Smooth muscle cell of the brain vasculature (primary cell): ENCODE results near the gene GPR132.

Source experiments
- DNase-seq: peaks from one replicate; pipeline ENCODE4 v3.0.0-alpha.2; 2012; ENCODE audit warnings: low read depth, low spot score

Gene GPR132

GRCh38 chr14:105020815-105021655 is 44.2 kb downstream of the GPR132 start, which contains the start of gene CDCA4:
Gene CDCA4, minus strand, starts transcription at chr14:105021083. Its CDS starts 9,154 bp downstream, at chr14:105011929.
- peak; percentile 94 for DNase-seq

DNA sequence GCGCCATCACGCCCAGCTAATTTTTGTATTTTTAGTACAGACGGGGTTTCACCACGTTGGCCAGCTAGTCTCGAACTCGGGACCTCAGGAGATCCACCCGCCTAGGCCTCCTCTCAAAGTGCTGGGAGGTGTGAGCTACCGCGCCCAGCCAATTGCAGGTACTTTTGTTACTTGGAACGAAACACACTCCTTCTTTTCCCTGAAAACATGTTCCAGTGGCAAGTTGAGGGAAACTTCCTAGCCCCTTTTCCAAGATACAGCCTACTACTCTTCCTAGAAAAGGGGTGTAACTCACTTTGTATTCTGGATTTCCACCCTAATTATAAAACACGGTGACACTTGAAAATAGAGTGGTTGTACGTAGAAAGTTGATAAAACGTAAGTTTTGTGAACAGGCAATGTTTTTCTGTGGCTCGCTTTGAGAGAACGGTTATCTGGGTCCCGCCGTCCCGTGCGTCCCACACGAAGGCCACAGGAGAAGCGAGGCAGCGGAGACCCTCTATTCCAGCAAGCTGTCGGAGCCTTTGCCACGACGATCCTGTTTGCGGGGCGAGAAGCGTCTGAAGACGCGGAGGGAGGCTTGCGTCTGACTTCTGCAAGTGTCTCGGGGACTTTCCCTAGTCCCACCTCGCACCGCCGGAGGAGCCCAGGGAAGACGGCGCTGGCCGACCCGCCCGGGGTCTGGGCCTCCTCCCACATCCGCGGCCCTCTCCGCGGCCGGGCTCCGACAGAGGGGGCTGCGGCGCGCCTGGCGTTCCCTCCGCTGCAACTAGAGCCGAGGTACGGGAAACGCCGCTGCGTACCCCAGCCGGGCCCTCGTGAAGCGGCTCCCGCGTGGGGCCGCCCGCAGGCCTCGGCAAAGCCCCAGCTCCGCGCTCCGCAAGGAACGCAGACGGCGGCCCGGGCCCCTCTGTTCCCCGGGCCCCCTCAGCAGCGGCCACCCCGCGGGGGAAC is 45.1 kb downstream of the GPR132 start:
- DNase-seq: no peak

GRCh38 chr14:105018414-105018813 is 46.8 kb downstream of the GPR132 start:
- no peak for DNase-seq

DNA sequence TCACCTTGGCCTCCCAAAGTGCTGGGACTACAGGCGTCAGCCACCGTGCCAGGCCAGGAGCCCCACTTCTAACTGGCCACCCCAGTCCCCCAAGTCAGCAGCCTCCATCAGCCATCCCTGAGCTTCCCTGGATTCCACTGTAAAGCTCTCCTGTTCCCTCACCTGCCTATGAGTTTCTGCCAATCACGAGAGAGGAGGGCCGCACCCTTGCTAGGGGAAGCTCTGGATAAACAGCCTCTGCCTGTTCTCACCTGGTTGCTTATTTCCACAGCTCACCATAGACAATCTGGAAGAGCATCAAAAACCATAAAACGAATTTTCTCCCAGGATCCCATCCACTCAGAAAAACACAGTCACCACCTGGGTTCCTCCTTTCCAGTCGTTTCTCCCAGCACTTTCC is 49.3 kb downstream of the GPR132 start:
- DNase-seq: no peak

GRCh38 chr14:105015242-105015641 is 50.0 kb downstream of the GPR132 start:
- no peak for DNase-seq

DNA sequence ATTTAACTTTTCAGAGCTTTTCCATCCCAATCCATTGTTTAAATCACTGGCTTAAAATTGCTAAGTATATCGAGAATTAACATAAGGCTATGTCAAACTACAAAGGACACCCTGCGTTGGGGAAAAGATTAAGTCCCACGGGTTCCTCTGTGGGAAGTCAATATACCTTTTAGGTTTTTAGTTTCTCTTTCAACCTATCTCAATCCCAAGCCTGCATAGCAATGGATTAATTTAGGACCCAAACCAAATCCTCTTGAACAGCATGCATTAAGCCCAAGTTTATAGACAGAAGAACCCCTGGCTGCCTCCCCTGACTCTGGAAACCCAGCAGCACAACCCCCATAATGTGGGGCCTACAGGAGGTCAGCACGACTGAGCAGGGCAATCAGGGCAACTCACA is 50.6 kb downstream of the GPR132 start:
- no peak for DNase-seq

DNA sequence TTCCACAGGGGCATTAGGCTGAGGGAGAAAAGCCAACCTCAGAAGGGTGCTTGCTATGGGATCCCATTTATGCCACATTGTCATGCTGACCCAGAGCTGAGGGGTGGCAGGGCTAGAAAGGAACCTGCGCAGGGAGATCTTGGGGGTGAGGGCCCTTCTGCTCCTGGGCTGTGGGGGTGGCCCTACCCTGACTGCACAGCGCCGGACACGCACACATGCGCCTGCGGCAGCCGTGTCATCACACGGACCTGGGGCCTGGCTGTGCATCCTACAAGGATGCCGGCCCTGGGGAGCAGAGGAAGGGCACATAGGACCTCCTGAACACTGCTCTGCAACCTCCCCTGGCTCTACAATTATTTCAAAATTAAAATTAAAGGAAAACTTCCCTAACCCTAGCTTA is 51.2 kb downstream of the GPR132 start:
- DNase-seq: no peak

- no peak for DNase-seq
Observed at GRCh38 chr14:105013150-105013785, 52.0 kb downstream of the GPR132 start.

GRCh38 chr14:105012171-105012985 is 52.9 kb downstream of the GPR132 start:
- DNase-seq: no peak

DNA sequence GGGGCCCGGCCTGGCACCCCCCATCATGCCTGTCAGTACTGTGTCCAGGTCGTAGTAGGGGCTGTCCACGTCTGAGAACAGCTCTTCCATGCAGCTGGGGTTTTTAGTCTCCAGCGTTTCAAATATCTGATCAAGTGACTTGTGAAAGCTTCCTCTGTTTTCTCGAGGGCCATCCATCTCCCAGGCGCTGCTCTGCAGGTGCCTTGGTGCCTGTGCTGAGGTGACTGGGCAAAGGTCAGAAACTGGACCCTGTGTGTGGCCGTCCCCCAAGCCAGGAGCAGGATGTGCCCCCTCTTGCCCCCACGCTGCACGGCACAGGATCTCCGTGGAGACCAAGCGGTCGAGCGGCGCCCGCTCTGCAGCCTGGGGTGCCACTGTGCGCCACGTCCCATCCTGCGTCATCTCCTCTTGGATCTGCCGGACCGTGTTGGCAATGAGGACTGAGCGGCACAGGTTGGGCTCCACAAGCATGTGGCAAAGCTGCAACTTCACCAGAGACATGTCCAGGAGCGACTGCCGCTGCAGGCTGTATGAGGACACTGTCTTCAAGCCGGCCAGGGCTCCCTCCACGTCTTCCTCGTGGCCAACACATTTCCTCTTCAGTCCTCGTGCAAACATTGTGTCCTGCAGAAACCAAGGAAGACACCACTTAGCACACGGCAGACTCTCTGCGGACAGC is 53.8 kb downstream of the GPR132 start:
- no peak for DNase-seq

DNA sequence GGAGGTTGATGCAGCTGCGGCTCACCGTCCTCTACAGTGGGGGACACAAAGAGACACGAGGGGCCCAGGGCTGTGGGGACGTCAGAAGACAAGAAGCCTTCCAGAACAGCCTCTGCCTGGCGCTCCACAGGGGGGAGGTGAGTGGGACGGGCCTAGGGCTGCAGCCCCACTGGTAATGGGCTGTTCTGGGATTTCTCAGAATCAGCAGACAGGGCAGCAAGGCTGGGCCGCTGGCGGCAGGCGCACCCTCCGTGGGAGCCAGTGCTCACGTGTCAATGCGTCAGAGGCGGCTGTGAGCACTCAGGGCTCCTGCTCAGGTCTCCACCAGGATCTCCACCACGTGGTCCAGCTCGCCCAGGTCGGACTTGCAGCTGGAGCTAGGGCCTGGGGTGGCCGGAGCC is 54.3 kb downstream of the GPR132 start:
- DNase-seq: no peak

- no peak for DNase-seq
Observed at GRCh38 chr14:105010106-105010505, 55.1 kb downstream of the GPR132 start.

DNA sequence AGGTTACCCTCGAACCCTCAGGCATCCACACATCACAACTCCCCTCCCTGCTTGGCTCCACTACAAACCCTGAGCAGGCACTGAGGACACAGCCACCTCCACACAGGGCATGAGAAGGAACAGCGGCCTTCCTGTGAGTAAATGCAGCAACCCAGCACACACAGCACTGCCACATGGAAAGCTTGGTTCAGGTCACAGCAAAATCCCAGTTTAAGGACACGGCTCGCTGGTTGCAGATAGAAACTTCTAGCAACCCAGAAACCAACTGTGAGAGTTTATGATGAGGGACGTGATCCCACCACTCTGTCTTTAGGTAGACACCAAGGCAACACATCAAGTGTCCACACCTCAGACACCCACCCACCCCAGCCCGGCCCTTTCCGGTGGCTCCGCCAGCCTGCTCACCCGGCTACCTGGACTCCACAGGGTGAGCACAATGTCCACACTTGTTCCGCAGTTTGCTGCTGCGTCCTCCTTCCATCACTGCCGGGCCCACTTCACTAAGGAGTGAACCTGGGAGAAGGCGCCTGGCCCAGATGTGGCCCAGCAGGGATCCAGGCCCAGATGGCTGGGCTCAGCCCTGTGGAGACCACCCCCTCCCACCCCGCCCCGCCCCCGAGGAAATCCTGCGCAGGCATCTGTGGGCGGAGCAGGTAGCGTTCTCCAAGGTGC is 57.5 kb downstream of the GPR132 start:
- DNase-seq: no peak

DNA sequence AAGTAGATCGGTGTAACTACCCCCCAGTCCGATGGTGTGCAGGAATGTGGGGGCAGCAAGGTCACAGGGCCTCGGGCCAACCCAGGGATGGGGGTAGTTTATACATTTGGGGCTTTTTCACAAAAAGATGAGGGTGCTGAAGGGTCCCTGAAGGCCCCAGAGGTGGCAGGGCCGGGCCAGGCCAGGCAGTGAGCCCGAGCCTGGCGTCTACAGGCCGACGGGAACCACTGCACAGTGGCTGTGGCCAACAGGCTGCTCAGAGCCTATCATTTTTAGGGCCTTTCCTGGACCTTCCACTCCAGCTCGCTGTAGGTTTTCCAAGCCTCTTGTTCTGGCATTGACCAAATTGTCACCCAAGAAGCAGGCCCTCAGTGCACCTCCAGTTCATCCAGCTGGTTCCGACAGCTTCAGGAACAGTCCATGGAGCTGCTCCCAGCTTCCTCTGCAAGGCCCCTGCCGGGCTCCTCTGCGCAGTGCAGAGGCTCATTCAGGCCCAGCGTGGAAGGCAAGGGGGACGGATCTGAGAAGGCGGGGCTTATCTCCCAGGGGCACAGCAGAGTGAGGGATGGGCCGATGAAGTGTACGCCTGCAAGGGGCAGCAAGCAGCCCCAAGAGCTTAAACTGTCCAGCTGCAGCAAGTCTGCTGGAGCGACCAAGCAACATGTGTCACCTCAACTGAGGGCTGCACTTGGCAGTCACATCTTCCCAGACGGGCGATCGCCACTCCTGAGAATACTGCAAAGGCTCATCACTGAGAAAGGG is 58.2 kb downstream of the GPR132 start:
- no peak for DNase-seq

DNA sequence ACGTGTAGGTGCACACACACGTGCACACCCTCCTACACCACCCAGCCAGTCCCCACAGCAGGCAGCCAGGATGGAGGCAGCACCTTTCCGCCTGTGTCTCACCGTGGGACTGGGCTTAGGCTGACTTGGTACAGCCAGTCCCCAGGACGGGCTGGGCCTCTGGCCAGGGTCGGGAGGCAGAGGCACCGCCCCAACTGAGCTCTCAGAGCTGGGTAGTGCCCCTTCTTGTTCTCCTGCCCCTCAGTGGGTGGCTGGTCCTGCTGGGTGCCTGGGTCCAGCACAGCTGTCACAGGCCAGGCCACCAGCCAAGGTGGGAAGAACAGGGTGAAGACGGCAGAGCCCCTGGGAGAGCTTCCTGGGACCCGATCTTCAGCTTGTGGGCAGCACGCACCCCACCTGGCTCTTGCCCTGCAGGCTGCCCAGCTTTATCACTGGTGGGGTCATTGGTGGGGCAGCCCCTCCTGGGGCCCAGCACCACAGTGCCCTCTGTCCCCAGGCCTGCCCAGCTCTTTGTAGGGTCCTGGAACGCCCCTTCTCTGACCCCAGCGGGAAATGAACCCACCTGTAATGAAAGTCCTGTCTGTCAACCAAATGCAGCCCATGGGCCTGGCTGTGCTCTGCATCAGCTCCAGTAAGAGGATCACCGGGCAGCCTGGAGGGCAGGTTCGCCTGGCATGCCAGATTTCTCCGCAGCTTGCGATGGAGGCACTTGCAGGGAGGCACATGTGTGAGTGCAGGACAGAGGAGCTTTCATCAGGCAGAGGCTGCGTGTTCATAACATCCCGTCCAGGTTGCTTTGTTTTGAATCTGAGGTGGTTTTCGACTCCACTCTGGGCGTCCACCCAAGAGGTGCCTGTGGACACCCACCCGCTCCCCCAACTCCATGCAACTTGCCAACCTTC is 59.0 kb downstream of the GPR132 start:
- no peak for DNase-seq

DNA sequence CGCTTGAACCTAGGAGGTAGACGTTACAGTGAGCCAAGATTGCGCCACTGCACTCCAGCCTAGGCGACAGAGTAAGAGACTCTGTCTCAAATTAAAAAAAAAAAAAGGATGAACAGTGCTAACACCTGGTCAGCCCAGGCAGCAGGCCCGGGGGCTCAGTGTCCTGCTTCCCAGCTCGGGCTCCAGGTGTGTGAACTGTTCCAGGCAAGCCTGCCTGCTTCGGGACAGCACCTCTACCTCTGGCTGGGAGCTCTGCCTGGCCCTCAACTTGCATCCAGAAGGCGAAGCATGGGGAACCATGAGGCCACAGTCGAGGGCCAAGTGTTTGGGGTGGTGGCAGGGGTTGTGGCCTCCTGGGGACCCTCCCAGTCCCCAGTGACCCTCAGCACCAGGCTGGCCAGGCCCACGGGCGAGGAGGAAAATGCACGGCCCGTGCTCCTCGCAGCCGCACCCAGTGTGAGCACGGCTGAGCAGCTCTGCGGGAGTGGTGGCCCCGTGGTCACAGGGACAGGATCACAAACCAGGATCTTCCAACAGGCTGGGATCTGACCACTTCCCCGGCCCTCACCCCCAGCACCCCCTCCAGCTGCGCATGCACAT is 59.8 kb downstream of the GPR132 start:
- no peak for DNase-seq
